Keratinocyte (primary cell): ENCODE results near the gene CCDC146. TPM values are rescaled to one million over a fixed set of nuclear protein-coding genes. Genes with fewer than 3 reads are reported as not detected.
"Not testable (repeated sequence)": the region's sequence is repeated elsewhere in the genome, so short reads cannot be mapped to it uniquely, and the experiment has no call there.

Experiments used
- DNase-seq: peaks from one replicate; pipeline ENCODE4 v3.0.0-alpha.2; 2011; ENCODE audit warnings: low read depth, missing footprints, low spot score
- FAIRE-seq: peaks from 2 replicates; lab custom pipeline; 2011; peaks lifted over from hg19 to GRCh38; lab: Jason Lieb, UNC
- H2AFZ ChIP-seq: 2 replicates; pipeline ENCODE4 v1.6.0; 2012; ENCODE audit warnings: low read length, control low read depth, inconsistent platforms; ENCODE audit not compliant: control insufficient read depth
- H3K27ac ChIP-seq: 2 replicates; pipeline ENCODE4 v1.5.1; 2011; ENCODE audit warnings: low read length; ENCODE audit not compliant: control insufficient read depth, insufficient read depth
- H3K27me3 ChIP-seq: 3 replicates; pipeline ENCODE4 v1.6.0; 2011; ENCODE audit warnings: low read length; ENCODE audit not compliant: control insufficient read depth, insufficient read depth; ENCODE audit errors: extremely low read depth
- H3K36me3 ChIP-seq, 2 experiments: 2 replicates in 1 of 2; 3 replicates in 1 of 2; pipeline ENCODE4 v1.5.1; 2011; ENCODE audit warnings: low read length in 2 of 2, mild to moderate bottlenecking in 1 of 2; ENCODE audit not compliant: control insufficient read depth in 2 of 2, insufficient read depth in 2 of 2; ENCODE audit errors: extremely low read depth in 1 of 2
- H3K4me1 ChIP-seq: 3 replicates; pipeline ENCODE4 v1.5.1; 2011; ENCODE audit warnings: low read length; ENCODE audit not compliant: control insufficient read depth, insufficient read depth; ENCODE audit errors: extremely low read depth
- H3K4me2 ChIP-seq: 3 replicates; pipeline ENCODE4 v1.6.0; 2011; ENCODE audit warnings: low read depth, low read length; ENCODE audit not compliant: control insufficient read depth, insufficient read depth; ENCODE audit errors: extremely low read depth
- H3K4me3 ChIP-seq, 3 experiments: fragments of 200-600 bp in 1 of 3; sonication (generic) in 1 of 3; 2 replicates in 2 of 3; 3 replicates in 1 of 3; pipeline ENCODE4 v1.5.1; 2011 to 2016; ENCODE audit warnings: low read length in 3 of 3, mild to moderate bottlenecking in 3 of 3, control low read depth in 2 of 3, inconsistent platforms in 1 of 3, low read depth in 1 of 3, mixed read lengths in 1 of 3, mixed run types in 1 of 3, moderate library complexity in 1 of 3; ENCODE audit not compliant: control insufficient read depth in 2 of 3, insufficient read depth in 2 of 3; ENCODE audit errors: extremely low read depth in 1 of 3
- H3K79me2 ChIP-seq: 2 replicates; pipeline ENCODE4 v1.6.0; 2012; ENCODE audit warnings: low read length; ENCODE audit not compliant: control insufficient read depth, insufficient read depth
- H3K9ac ChIP-seq: 3 replicates; pipeline ENCODE4 v1.6.0; 2011; ENCODE audit warnings: low read length; ENCODE audit not compliant: control insufficient read depth, insufficient read depth; ENCODE audit errors: extremely low read depth
- H3K9me1 ChIP-seq: 3 replicates; pipeline ENCODE4 v1.6.0; 2011; ENCODE audit warnings: low read length; ENCODE audit not compliant: control insufficient read depth, insufficient read depth; ENCODE audit errors: extremely low read depth
- H3K9me3 ChIP-seq: 2 replicates; pipeline ENCODE4 v1.5.1; 2012; ENCODE audit warnings: low read depth, low read length; ENCODE audit not compliant: control insufficient read depth
- H4K20me1 ChIP-seq: 3 replicates; pipeline ENCODE4 v1.6.0; 2011; ENCODE audit warnings: low read length; ENCODE audit not compliant: control insufficient read depth, insufficient read depth; ENCODE audit errors: extremely low read depth
- CTCF ChIP-seq, 3 experiments: IDR thresholded peaks in 1 of 3; conservative IDR thresholded peaks in 1 of 3; optimal IDR thresholded peaks in 1 of 3; 2 replicates in 2 of 3; 3 replicates in 1 of 3; pipeline versions ENCODE3 to v1.5.1; 2011; ENCODE audit warnings: low read length in 3 of 3, mild to moderate bottlenecking in 3 of 3, moderate library complexity in 2 of 3, control low read depth in 1 of 3, inconsistent platforms in 1 of 3; ENCODE audit not compliant: insufficient read depth in 2 of 3; ENCODE audit errors: extremely low read depth in 1 of 3
- EZH2 ChIP-seq: IDR thresholded peaks from one replicate; pipeline ENCODE4 v1.6.1; 2012; ENCODE audit warnings: inconsistent platforms, mild to moderate bottlenecking, low read length, moderate library complexity
- dilution Hi-C: fragments of 300-500 bp; cut with MboI; formaldehyde crosslinking; loops from one replicate; pipeline ENCODE4 v1.7.0; 2020; ENCODE audit warnings: low sequenced_read_pairs; ENCODE audit not compliant: extremely low pct_ligation_motif_present
- polyA plus RNA-seq, 5 experiments: library from polyadenylated mRNA; depleted of rRNA in 3 of 5; stranded (reverse) in 3 of 5; stranded (forward) in 1 of 5; unstranded in 1 of 5; fragments of >200 nt; gene quantifications; 1 replicate in 1 of 5; 2 replicates in 3 of 5; 3 replicates in 1 of 5; pipeline versions ENCODE4 v1.2.1 to v1.2.3, GENCODE V29; 2011 to 2012; ENCODE audit warnings: missing spikeins in 2 of 5, low read depth in 1 of 5, low replicate concordance in 1 of 5

CCDC146 gene
- polyA plus RNA-seq, 1 donor (not counting 4 experiments of a cell fraction or from before 2014, with no cell fraction given), result 5.7 TPM

DNA sequence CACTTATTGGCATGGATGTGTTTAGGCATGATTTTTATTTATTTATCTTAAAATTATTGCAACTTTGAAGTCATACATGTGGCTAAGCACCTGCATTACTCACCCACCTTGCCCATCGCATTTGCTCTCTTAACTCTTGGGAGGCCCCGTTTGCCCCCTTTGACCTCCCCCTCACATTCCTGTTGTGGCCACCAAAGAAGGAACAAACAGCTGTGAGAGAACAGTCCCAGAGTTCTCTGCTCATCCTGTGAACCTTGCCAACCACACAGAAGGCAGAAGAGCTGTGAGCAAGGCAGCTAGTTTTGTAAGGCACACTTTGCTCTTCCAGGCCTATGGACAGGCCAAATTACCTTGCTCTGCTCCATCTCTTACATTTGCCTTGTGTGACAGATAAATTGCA is 100.8 kb downstream of the CCDC146 start:
- Histone ChIP-seq H4K20me1 (no peaks in the 10 kb centered on the region), H3K9ac (no peak overlapping the region), H3K27me3 (no peaks in the 10 kb centered on the region), H3K4me3 (no peak overlapping the region), H2AFZ (no peak overlapping the region), H3K4me1 (no peaks in the 10 kb centered on the region), H3K36me3 (no peaks in the 10 kb centered on the region), H3K9me3 (no peaks in the 10 kb centered on the region), H3K27ac (no peak overlapping the region), H3K4me2 (no peak overlapping the region), H3K79me2 (no peaks in the 10 kb centered on the region), H3K9me1 (no peaks in the 10 kb centered on the region)
- dilution Hi-C loops, result no loop called here
- DNase-seq (no peak), FAIRE-seq (no peak)
- no peak for TF ChIP-seq CTCF (optimal IDR thresholded peaks at IDR 0.05 in 1 of 3, IDR thresholded peaks at IDR 0.05 in 1 of 3, conservative IDR thresholded peaks at IDR 0.05 in 1 of 3; ENCODE audit: extremely low read depth in 1 of 3, insufficient read depth in 2 of 3, low read length in 3 of 3)
- TF ChIP-seq EZH2, result no peak

- no peaks in the 10 kb centered on the region for H3K27me3 ChIP-seq
- H3K79me2 ChIP-seq, result no peaks in the 10 kb centered on the region
- TF ChIP-seq CTCF (optimal IDR thresholded peaks at IDR 0.05 in 1 of 3, IDR thresholded peaks at IDR 0.05 in 1 of 3, conservative IDR thresholded peaks at IDR 0.05 in 1 of 3; ENCODE audit: extremely low read depth in 1 of 3, insufficient read depth in 2 of 3, low read length in 3 of 3) (no peak), EZH2 (no peak)
- H3K9me1 ChIP-seq, result no peaks in the 10 kb centered on the region
- dilution Hi-C loops, result no loop called here
- FAIRE-seq (no peak), DNase-seq (no peak)
- no peaks in the 10 kb centered on the region for H3K4me1 ChIP-seq
- no peak overlapping the region for H3K27ac ChIP-seq
- no peak overlapping the region for H3K4me2 ChIP-seq
- no peak overlapping the region for H2AFZ ChIP-seq
- no peaks in the 10 kb centered on the region for H3K36me3 ChIP-seq
- no peak overlapping the region for H3K9ac ChIP-seq
- H3K9me3 ChIP-seq, result no peaks in the 10 kb centered on the region
- H4K20me1 ChIP-seq, result no peaks in the 10 kb centered on the region
- H3K4me3 ChIP-seq, result no peak overlapping the region
Measured at GRCh38 chr7:77226357-77226839, 104.0 kb downstream of the CCDC146 start.

- FAIRE-seq, H3K9ac ChIP-seq, H3K27me3 ChIP-seq, DNase-seq, H3K4me1 ChIP-seq, H3K79me2 ChIP-seq, H3K9me3 ChIP-seq, H3K4me3 ChIP-seq, H4K20me1 ChIP-seq, H2AFZ ChIP-seq, H3K4me2 ChIP-seq, H3K9me1 ChIP-seq, dilution Hi-C loops, H3K27ac ChIP-seq, H3K36me3 ChIP-seq: not testable (repeated sequence)
Measured at GRCh38 chr7:77228795-77229194, 106.4 kb downstream of the CCDC146 start.
